Small intestine (tissue), 7 donors: ENCODE data around the gene SCAMP5. TPM values are rescaled to one million over a fixed set of nuclear protein-coding genes. Genes with fewer than 3 reads are reported as not detected.

ENCODE experiments used
- DNase-seq, 2 donors: peaks; one replicate each; pipeline versions ENCODE4 v3.0.0 to v3.0.0-alpha.2; 2013
- FAIRE-seq: peaks from 2 replicates; lab custom pipeline; 2012; peaks lifted over from hg19 to GRCh38; lab: Jason Lieb, UNC
- H3K27ac ChIP-seq, 3 donors: one replicate each; pipeline ENCODE4 v1.5.1; 2013; ENCODE audit warnings: low read length in 2 of 3, mild to moderate bottlenecking in 2 of 3, control low read depth in 1 of 3, inconsistent platforms in 1 of 3, low read depth in 1 of 3, moderate library complexity in 1 of 3
- H3K27me3 ChIP-seq, 3 donors: one replicate each; pipeline ENCODE4 v1.6.1; 2013; ENCODE audit warnings: low read length in 3 of 3, inconsistent platforms in 1 of 3; ENCODE audit not compliant: control insufficient read depth in 3 of 3, insufficient read depth in 3 of 3
- H3K36me3 ChIP-seq, 3 donors: one replicate each; pipeline ENCODE4 v1.6.1; 2013; ENCODE audit warnings: low read length in 3 of 3, inconsistent platforms in 1 of 3, low read depth in 1 of 3, mild to moderate bottlenecking in 1 of 3, moderate library complexity in 1 of 3; ENCODE audit not compliant: control insufficient read depth in 3 of 3, insufficient read depth in 2 of 3
- H3K4me1 ChIP-seq, 3 donors: one replicate each; pipeline ENCODE4 v1.6.1; 2013; ENCODE audit warnings: low read length in 2 of 3, inconsistent platforms in 1 of 3, low read depth in 1 of 3, mild to moderate bottlenecking in 1 of 3, moderate library complexity in 1 of 3; ENCODE audit not compliant: control insufficient read depth in 3 of 3, insufficient read depth in 2 of 3
- H3K4me3 ChIP-seq, 3 donors: one replicate each; pipeline ENCODE4 v1.5.1; 2013; ENCODE audit warnings: low read length in 3 of 3, control low read depth in 1 of 3, inconsistent platforms in 1 of 3, low read depth in 1 of 3, mild to moderate bottlenecking in 1 of 3, moderate library complexity in 1 of 3
- H3K9me3 ChIP-seq, 2 donors: one replicate each; pipeline ENCODE4 v1.6.1; 2013; ENCODE audit warnings: low read depth in 1 of 2, low read length in 1 of 2; ENCODE audit not compliant: control insufficient read depth in 2 of 2, insufficient read depth in 1 of 2
- WGBS, 3 donors: extraction: QIAGEN DNeasy Blood & Tissue Kit; methylation state at CpG; one replicate each; pipeline ENCODE4 v1.1.7; 2013; 5-methylcytosine and 5-hydroxymethylcytosine counted together
- polyA plus RNA-seq, 4 donors: library from polyadenylated mRNA; stranded (reverse) in 3 of 4; unstranded in 1 of 4; fragments of 200-250 nt in 3 of 4; fragments of 120-200 nt in 1 of 4; gene quantifications; one replicate each; pipeline versions ENCODE4 v1.2.1 to v1.2.3, GENCODE V29; 2013
- donor health status: healthy with polysubstance abuse.
- donor health status: control.
- donor health status: control.
- donor health status: Bipolar disorder and iron deficiency.
- donor health status: healthy.

Gene SCAMP5
- polyA plus RNA-seq, 4 donors = 22.8 to 78.1 (median 56.8) TPM

DNA sequence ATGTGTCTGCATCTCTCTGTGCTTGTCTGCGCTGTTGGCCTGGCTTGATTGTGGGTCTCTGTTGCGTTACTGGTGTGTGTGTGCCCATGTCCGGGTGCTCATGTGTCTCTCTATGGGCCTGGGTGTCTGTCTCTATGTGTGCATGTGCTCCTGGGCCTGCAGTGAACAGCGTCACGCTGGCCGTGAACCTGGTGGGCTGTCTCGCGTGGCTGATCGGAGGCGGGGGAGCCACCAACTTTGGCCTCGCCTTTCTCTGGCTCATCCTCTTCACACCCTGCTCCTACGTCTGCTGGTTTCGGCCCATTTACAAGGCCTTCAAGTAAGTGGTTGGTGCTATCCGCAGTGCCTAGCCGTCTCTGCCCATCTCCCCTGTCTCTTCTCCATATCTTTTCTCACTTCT, 21.1 kb downstream of the SCAMP5 start:
- Histone ChIP-seq H3K9me3 (no peaks in the 10 kb centered on the region), H3K36me3 (peaks cover 2 to 76% (median 6%) of the 10 kb centered on the region in 3 donors), H3K4me3 (no peak overlapping the region), H3K27ac (no peak overlapping the region), H3K4me1 (no peaks in the 10 kb centered on the region), H3K27me3 (no peaks in the 10 kb centered on the region)
- DNase-seq = no peak
- WGBS, 3 donors = 90 to 93% (median 92%) methylated on average over 14 to 15 of the region's 15 CpGs
- no peak for FAIRE-seq

GRCh38 chr15:75019916-75020315, 24.6 kb downstream of the SCAMP5 start:
- DNase-seq = no peak
- no peak overlapping the region for H3K4me3 ChIP-seq
- H3K27ac ChIP-seq = no peak overlapping the region
- H3K36me3 ChIP-seq = peaks cover 0 to 49% (median 6%) of the 10 kb centered on the region in 3 donors
- no peak for FAIRE-seq
- H3K4me1 ChIP-seq = peaks cover 0 to 8% (median 0%) of the 10 kb centered on the region in 3 donors
- H3K27me3 ChIP-seq = no peaks in the 10 kb centered on the region
- H3K9me3 ChIP-seq = no peaks in the 10 kb centered on the region
- 83 to 97% (median 89%) methylated on average over 3 of the region's 3 CpGs for WGBS, 3 donors

DNA sequence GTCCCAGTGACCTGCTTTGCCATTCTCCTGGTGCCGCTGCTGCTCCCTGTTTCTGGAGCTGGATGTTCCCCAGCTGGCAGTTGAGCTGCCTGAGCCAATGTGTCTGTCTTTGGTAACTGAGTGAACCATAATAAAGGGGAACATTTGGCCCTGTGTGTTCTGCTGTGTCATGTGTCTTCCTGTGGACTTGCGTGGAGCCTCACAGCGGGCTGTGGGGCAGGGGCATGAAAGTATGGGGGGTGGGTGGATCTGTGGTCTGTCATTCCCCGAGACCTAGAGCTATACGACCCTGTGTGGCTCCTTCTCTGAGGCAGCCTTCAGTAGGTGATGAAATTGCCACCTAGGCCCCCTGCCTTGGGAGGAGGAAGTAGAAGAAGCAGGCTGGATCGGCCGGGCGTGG, 26.0 kb downstream of the SCAMP5 start:
- Histone ChIP-seq H3K4me1 (peaks cover 0 to 13% (median 0%) of the 10 kb centered on the region in 3 donors), H3K4me3 (no peak overlapping the region), H3K36me3 (peaks cover 0 to 49% (median 6%) of the 10 kb centered on the region in 3 donors), H3K9me3 (no peaks in the 10 kb centered on the region), H3K27ac (no peak overlapping the region), H3K27me3 (no peaks in the 10 kb centered on the region)
- 80 to 88% (median 84%) methylated on average over 8 of the region's 8 CpGs for WGBS, 3 donors
- FAIRE-seq = no peak
- no peak for DNase-seq

DNA sequence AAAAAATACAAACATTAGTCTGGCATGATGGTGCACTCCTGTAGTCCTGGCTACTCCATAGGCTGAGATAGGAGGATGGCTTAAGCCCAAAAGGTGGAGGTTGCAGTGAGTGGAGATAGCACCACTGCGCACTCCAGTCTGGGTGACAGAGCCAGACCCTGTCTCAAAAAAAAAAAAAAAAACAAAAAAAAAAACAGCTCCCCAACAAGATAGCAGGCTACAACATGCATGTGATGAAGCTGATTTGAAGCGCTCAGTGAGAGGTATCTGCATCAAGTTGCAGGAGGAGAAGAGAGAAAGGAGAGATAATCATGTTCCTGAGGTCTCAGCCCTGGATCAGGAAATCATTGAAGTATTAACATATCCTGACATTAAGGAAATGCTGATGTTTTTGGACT, 27.4 kb downstream of the SCAMP5 start:
- Histone ChIP-seq H3K4me3 (no peak overlapping the region), H3K27ac (no peak overlapping the region), H3K27me3 (no peaks in the 10 kb centered on the region), H3K9me3 (no peaks in the 10 kb centered on the region), H3K36me3 (peaks cover 0 to 45% (median 2%) of the 10 kb centered on the region in 3 donors), H3K4me1 (peaks cover 0 to 13% (median 0%) of the 10 kb centered on the region in 3 donors)
- 92 to 100% (median 97%) methylated on average over 2 of the region's 2 CpGs for WGBS, 3 donors
- FAIRE-seq (no peak), DNase-seq (no peak)

- WGBS, 3 donors = 3 to 4% (median 3%) methylated on average over 36 to 40 of the region's 40 CpGs
- H3K27ac ChIP-seq = peak within 1 kb of the TSS; percentile 73 to 86 (median 85)
- FAIRE-seq = no peak
- H3K9me3 ChIP-seq = no peaks in the 10 kb centered on the region
- H3K4me1 ChIP-seq = peaks cover 0 to 13% (median 0%) of the 10 kb centered on the region in 3 donors
- peaks cover 0 to 45% (median 2%) of the 10 kb centered on the region in 3 donors for H3K36me3 ChIP-seq
- H3K4me3 ChIP-seq = peak within 1 kb of the TSS; percentile 63 to 99 (median 79)
- no peaks in the 10 kb centered on the region for H3K27me3 ChIP-seq
- DNase-seq = peak; percentile 97 to 98
Observed at GRCh38 chr15:75023181-75023871, 28.0 kb downstream of the SCAMP5 start, which contains the start of gene PPCDC. Gene PPCDC, plus strand, starts transcription at chr15:75023590. Its CDS starts 4,729 bp downstream, at chr15:75028319.

DNA sequence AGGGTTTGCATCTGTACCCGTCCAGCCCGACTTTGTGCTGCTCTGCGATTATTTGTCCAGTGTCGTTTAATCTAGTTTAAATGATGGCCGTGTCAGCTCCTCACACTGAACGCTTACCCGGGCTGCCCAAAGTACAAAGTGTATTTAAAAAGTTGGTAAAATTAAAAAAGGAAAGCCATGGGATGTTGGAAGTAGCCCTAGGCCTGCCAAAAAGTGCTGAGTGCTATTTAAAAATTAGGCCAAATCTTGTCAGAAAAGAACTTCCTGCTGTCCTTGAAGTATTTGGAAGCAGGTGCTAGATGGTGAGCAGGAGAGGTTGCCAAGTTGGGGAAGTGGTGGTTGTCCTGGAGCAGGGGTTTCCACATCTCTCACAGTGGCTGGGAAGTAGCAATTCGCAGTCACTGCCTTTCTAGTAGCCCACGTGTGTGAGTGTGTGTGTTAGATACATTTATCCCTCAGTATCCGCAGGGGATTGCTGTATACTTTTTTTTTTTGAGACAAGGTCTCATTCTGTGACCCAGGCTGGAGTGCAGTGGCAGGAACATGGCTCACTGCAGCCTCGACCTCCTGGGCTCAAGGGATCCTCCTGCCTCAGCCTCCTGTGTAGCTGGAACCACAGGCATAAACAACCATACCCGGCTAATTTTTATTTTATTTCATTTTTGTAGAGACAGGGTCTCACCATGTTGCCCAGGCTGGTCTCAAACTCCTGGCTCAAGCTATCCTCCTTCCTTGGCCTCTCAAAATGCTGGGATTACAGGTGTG, 28.7 kb downstream of the SCAMP5 start:
- Histone ChIP-seq H3K27ac (peak overlapping the region; percentile 73 to 86 (median 85)), H3K9me3 (no peaks in the 10 kb centered on the region), H3K4me1 (peaks cover 0 to 13% (median 0%) of the 10 kb centered on the region in 3 donors), H3K27me3 (no peaks in the 10 kb centered on the region), H3K36me3 (peaks cover 0 to 45% (median 0%) of the 10 kb centered on the region in 3 donors), H3K4me3 (peak overlapping the region; percentile 63 to 99 (median 79))
- DNase-seq = peak in 1 of 2 donors; percentile 38
- 7 to 11% (median 9%) methylated on average over 12 of the region's 12 CpGs for WGBS, 3 donors
- FAIRE-seq = no peak

DNA sequence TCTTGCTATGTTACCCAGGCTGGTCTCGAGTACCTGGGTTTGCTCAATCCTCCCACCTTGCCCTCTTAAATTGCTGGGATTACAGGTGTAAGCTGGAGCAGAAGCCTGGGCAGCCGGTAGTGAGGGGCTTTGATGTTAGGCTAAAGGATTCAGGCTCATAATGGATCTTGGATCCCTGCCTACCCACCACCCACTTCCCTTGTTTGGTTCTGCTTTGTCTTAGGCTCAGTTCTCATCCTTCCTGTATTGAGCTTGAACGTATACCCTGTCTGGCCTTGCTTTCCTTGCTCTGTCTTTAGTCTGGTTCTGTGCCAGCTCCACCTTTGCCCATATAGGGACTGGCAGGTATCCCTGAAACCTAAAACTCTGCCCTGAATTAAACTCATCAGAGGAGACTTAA, 29.7 kb downstream of the SCAMP5 start:
- Histone ChIP-seq H3K27ac (no peak overlapping the region), H3K36me3 (peaks cover 0 to 44% (median 0%) of the 10 kb centered on the region in 3 donors), H3K4me1 (peaks cover 0 to 21% (median 3%) of the 10 kb centered on the region in 3 donors), H3K9me3 (no peaks in the 10 kb centered on the region), H3K27me3 (no peaks in the 10 kb centered on the region), H3K4me3 (no peak overlapping the region)
- FAIRE-seq (no peak), DNase-seq (no peak)
- 50 to 68% (median 56%) methylated on average over 3 of the region's 3 CpGs for WGBS, 3 donors

DNA sequence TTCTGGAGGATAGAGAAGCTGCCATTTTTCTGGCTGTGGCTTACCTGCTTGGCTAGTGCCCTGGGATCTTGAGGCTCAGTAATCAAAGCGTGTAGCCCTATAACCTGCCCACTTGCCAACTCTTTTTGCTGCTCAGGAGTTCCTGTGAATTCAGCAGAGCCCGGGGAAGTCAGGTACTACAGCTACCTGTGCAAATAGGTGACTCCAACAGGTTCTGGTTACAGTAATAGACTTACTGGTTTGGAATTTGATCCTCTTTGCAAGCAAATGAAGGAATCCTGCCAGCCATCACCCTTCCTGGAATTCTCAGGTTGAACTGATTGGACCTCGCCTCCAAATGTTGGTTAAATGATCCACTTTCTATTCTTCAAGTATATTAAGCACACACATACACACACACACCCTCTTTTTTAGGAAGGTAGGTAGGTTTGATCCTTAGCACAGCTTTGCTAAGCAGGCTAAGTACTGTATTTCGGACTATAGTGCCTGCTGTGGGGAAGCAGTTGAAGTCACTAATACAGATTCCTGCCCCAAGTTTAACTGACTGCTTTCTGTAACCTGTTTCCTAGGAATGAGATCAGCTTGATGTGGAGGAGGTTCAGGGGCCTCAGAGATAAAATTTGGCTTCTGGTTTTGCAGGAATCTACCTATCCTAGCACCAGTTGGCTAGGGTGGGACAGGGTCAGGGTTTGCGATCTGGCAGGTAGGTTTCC, 30.3 kb downstream of the SCAMP5 start:
- Histone ChIP-seq H3K4me3 (no peak overlapping the region), H3K9me3 (no peaks in the 10 kb centered on the region), H3K36me3 (peaks cover 0 to 44% (median 0%) of the 10 kb centered on the region in 3 donors), H3K27me3 (no peaks in the 10 kb centered on the region), H3K27ac (no peak overlapping the region), H3K4me1 (peaks cover 0 to 26% (median 3%) of the 10 kb centered on the region in 3 donors)
- DNase-seq (peak; percentile 32 to 35), FAIRE-seq (no peak)
- 53 to 74% (median 69%) methylated on average over 5 of the region's 5 CpGs for WGBS, 3 donors
